Esophagus squamous epithelium (tissue), 4 donors: ENCODE measurements around the gene TSPAN12.

Source experiments
- CTCF ChIP-seq, 6 experiments: fragments of 450-650 bp in 4 of 6; fragments of 200-600 bp in 2 of 6; sonication (generic) in 2 of 6; IDR thresholded peaks; one replicate each; pipeline ENCODE4 v1.5.1; 2016 to 2019; ENCODE audit warnings: antibody characterized with exemption in 6 of 6, mild to moderate bottlenecking in 4 of 6, moderate library complexity in 4 of 6
- POLR2A ChIP-seq, 4 donors: fragments of 450-650 bp; IDR thresholded peaks; one replicate each; pipeline ENCODE4 v1.6.1; 2017; ENCODE audit warnings: antibody characterized with exemption in 4 of 4, mild to moderate bottlenecking in 4 of 4, moderate library complexity in 3 of 4

GRCh38 chr7:120760050-120760449 is 97.9 kb downstream of the TSPAN12 start:
- TF ChIP-seq CTCF (IDR thresholded peaks at IDR 0.05) (no peak), POLR2A (IDR thresholded peaks at IDR 0.05) (no peak)
